Activated CD4-positive, alpha-beta T cell treated with anti-CD3 and anti-CD28 coated beads, Interleukin-2, amount 50 U/mL, for 4 hours (primary cell): Measurements from ENCODE around the gene HOXA2.

Experiments
- DNase-seq, 2 experiments: peaks; one replicate each; pipeline ENCODE4 v3.0.0-alpha.2; 2020

HOXA2 gene

DNA sequence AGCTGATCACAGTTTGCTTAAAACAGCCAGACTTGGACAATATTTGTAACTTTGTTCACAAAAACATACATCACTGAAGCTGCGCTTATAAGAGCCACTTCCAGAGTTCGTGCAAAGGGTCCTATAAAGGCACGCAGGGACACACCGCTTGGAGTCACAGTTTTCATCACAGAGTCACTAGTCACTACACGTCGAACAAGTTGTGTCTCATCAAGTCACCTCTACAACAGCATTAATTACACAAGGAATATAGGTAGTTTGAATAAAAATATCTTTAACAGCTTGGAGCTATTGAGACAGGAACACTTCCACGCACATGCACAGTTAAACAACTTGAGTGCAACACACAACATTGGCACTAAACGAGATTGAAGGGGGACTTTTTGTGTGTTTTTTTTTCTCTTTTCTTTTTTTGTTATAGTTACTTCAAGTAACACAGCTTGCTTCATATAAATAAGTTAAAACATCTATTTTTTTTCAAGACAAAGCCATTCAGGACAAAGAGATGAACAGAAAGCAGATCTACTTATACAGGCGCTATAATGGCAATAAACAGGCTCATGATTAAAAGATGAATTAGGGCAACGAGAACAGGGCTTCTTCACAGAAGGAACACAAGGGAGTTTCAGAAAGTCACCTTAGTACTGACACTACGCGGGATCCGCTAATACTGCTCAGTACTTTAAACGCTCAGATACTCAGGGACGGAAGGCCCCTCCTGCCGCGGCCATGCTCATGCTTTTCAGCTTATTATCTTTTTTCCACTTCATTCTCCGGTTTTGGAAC is 38.8 kb upstream of the HOXA2 start:
- DNase-seq, result no peak

DNA sequence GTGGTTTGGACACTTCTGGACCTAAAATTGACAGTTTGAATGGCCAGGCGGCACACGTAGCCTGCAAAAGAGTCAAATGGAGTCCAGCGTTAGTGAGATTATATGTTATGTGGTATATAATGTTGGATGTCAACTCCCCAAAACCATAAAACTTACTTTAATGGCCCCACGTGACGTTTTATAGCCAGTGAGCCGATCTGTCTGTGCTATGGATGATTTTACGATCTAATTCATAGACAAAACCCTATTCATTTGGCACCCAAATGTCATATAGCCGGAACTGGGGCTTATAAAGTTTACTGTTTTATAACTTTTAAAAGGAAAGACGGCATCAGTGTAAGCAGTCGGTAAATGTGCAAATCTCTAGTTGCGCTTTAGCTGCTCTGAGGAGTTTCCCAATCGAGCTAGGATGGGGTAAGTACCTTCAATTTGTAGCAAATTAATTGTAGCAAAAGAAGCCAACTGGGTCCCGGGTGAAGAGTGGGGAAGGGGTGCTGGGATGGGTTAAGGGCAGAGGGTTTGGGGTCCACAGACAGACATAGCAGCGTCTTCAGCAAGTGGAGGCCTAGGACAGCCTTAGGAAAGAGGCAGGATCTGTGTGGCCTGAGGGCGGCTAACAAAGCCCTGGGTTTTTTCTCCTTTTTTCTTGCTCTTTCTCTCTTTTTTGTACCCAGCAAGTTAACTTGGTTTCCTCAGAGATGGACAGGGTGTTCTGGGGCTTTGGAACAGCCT is 37.8 kb upstream of the HOXA2 start:
- DNase-seq, result no peak

DNA sequence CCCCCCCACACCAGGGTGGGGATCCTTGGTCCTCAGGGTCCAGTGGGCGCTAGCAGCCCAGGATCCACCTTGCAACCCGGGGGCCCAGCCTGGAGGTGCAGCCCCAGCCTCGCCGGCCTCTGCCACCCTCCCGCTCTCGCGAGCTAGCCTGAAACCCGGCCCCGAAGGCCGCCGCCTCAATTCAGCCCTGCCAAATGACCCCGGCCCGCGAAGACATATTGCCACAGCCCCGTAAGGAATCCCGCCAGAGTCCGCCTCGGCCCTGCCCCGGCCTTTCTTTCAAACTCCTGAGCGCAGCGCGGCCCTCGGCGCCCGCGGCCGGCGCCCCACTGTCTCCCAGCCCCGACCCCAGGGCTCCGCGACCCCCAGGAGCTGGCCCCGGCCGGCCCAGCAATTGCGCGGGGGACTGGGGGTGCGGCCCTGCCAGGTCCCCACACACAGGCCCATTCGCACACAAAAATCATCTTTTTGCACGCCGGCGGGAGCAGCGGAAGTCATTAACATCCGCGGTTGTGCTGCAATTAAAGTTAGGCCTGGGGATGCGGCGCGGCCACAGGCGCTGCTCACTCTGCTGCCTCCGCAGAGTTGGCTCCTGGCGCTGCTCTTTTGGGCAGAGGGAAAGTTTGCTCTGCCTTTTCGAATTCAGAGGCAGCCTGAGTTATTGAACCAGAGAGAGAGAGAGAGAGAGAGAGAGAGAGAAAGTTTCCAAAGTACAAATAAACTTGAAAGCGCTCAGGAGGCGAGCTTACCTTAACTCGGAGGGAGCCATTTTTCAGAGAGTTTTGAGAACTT is 37.0 kb upstream of the HOXA2 start:
- no peak for DNase-seq

DNA sequence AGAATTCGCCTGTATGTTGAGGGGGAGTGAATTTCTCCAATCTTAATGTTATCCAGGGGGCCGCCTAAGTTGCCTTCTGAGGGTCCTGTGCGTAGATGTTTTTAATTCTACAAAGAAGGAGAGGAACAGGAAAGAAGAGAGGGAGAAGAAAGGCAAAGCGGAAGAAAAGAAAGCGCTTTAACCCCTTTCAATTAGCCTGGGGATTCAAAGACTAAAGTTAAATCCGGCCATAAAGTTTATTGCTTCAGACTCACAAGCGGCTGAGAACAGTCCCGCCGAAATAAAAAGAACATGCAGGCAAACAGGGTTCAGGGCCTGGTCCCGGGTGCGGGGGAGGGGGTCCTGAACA is 36.5 kb upstream of the HOXA2 start:
- DNase-seq, result no peak

DNA sequence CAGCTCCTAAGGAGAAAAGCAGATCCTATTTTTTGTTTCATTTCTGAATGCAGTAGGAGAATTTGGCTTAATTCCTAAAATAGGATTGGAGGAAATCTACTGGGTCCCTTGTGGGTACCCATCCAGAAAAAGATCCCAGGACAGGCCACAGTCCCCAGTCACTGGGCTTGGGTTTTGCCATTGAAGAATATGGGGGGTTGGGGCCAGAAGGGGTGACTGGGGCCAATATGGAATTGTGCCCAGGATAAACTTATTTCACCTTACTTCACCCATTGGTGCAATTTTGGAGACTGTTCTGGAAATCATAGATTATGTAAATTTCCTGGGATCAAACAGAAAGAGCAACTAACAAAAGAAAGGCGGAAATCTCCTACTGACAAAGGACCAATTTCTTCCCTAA is 36.0 kb upstream of the HOXA2 start:
- DNase-seq, result no peak

DNA sequence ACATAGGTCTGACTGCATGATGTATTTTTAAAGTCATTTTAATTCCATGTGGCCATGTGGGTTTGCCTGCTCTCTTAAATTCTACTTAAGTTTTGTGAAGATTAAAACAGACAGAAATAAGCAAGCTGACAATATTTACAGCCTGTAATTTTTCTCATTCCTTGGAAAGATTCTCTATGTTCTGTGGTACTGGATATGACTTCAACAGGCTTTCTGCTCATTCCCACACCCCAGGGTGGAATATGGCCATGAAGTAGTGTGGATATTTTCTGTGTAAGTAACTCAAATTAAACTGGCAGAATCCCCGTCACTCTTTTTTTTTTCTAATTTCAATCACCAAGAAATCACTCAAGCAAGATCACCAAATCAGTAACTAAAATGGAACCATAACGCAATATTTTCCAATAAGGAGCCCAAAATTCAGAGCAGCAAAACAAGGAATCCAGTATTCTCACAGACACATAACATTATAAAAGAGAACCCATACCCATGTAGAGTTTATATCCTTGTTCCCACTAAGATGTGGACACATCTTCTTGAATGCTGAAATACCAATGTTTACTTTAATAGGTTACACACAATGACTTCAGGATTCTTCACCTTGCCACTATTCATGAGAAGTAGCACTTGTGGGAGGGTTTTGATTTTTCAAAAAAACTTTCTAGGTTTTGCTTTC is 35.3 kb upstream of the HOXA2 start:
- no peak for DNase-seq

DNA sequence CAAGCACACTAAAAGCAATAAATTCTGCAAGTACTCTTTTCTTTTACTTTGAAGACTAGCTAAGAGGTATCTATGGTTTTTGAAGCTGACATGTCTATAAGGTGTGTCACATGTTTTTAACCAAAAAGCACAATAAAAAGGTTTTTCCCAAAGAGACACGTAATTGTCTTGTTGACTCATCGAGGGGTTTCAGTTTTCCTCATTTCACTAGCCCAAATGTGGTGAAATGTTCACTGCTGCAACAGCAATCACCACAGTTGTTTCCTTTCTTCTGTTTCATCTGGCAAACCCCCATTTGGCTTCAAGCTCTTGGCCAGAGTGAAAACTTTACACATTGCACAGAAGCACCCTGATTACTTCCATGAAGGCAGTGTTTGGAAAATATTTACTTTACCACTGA is 31.9 kb upstream of the HOXA2 start:
- DNase-seq, result no peak

DNA sequence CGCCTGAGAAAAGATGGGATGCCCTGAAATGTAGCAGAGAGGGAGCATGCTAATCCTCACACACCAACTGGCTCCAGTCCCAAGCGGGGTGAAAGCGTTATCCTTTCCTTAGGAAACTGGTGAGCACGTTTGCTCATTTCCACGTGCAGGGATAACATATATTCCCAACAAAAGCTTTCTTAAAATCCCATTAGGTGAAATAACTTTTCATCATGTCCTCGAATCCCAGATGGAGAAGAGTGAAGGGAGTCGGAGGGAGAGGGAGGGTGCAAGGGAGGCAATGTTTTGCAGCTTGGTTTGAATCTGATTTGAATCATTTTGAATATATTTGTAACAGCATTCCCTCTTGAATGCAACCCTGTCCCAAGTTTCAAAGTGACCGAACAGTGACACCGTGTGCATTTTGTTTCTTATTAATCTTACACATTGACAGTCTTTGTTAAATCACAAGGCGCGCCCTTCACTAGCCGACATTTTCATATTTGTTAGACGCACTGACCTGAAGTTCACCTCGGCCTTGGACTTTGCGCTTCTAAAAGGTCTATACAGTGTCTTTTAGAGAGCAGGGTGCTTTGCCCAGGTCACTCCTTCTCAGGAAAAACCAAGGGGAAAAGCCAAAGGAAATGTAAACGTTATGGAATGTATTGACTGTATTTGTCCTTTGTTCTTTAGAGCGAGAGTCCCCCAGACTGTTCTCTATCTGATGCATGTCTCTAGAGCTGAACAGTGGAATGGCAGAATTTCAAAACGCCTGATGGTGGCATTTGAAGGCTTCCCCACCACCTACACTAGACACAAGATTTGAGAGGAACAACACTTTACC is 31.1 kb upstream of the HOXA2 start:
- no peak for DNase-seq

DNA sequence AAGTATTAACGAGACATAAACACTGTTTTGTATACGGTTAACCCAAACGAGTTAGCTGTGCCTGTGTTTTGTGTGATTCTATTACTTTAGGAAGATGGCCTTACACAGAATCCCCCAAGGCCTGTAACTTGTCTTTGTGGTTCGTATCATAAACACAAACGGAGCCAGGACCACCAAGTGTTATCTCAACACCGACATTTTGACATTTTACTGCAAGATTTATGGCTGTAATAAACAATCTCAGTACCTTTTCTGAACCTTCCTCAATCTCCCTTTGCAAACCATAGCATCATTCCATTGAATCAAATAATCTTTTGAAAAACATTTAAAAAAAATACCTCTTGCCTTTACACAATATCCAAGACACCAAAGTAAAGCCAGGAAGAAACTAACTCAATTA is 30.5 kb upstream of the HOXA2 start:
- no peak for DNase-seq

DNA sequence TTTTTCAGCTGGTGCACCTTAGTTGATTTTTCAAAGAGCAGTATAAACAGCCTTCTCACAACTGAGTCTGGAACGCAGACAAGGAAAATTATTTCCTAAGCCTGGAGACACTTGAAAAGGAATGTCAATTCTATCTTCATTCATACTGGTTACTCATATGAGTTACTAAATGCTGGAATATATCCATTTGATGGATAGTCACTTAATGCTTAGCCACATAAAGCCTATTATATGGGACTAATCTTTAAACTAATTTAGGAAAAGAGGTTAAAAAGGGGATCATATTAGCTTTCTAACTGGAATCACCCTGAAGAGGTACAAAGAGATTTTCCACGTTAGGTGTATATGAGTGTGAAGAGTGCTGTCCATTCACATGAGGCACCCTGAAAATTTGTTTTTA is 29.7 kb upstream of the HOXA2 start:
- no peak for DNase-seq

DNA sequence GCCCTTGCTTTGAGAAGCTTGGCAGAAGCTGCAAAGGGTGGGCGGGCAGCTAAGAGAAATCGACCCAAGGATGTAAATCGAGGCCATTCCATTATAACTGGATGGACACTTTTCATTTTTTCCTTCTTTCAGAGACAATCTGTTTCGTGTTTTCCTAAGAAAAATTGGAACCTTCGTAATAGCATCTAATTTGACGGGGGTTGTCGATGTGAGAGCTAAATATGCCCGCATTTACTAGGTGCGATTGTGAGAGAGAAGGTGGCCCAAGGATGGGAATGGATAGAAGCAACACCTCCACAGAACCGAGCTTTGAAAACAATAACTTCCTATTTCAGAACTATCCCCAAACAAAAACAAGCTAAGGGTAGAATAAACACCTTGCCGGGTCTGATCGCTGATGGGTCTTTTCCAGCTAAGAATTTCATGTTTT is 28.9 kb upstream of the HOXA2 start:
- DNase-seq, result no peak

DNA sequence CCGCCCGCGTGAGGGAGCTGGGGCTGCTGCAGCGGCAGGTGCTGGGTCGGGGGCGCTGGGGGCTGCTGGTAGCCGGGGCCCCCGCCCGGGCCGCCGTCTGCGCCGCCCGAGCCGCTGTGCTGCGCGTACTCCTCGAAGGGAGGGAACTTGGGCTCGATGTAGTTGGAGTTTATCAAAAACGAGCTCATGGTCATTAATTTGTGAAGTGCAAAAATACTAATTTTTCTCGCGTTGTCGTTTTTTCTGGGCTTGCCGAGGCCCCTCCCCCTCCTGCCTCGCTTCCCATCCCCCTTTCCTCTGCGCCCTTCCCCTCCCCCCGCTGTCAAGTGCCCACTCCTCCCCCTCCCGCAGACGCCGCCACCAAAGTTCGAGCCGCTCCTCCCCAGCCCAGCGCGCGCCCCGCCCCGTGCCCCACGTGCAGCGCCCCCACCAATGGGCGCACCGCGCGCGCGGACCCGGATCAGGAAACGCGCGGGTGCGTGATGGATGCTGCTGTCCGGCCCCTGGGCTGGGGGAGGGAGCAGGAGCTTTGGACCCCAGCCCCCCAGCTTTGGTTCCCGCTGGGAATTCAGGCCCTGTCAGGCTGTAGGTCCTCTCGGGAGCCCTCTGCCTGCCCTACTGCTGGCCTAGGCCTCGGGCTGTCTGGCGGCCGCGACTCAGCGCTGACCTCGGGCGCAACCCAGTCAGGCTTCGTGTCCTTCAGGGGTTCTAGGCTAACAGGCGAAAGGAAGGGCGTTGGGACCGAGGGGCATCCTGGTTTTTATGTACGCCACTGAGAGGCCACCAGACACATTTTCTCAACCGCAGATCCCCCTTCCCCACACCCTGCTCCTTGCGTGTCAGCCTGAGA is 28.3 kb upstream of the HOXA2 start, which contains the start of gene HOXA4:
Gene HOXA4, minus strand, starts transcription at position 218 of the 850 bp plus-strand sequence. Its CDS starts 24 bp downstream, at position 194.
- DNase-seq, result peak; percentile 73 to 76

DNA sequence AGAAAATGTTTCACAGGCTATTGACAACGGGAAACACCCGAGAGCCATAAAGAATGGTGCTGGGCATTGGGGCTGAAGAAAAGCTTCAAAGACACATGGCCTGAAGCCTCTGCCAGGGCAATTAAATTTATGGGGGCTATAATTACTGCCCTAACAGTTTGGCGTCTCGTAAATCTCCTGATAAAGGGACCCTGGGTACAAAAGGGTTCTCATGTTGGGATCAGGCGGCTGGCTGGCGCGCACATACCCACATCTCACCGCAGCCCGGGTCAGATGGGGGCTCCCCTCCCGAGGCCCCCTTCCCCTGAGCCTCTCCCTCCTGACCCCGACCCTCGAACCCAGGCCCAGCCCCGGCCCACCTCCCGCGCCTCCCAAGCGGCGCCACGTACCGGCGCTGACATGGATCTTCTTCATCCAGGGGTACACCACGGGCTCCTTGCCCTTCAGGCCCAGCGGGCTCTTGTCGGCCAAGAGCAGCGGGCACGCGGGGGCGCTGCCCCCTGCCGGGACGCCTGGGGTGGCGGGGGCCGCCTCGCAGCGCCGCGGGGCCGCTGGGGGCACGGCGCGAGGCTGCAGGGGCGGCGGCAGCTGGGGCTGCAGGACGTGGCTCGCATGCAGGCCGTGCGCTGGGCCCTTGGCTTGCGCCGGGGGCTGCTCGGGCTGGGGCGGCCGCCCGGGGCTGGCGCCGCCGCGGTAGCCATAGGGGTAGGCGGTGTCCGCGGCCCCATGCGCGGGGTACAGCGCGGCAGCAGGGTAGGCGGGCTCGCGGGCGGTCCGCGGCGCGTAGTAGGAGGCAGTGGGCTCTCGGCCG is 27.5 kb upstream of the HOXA2 start:
- DNase-seq, result no peak

DNA sequence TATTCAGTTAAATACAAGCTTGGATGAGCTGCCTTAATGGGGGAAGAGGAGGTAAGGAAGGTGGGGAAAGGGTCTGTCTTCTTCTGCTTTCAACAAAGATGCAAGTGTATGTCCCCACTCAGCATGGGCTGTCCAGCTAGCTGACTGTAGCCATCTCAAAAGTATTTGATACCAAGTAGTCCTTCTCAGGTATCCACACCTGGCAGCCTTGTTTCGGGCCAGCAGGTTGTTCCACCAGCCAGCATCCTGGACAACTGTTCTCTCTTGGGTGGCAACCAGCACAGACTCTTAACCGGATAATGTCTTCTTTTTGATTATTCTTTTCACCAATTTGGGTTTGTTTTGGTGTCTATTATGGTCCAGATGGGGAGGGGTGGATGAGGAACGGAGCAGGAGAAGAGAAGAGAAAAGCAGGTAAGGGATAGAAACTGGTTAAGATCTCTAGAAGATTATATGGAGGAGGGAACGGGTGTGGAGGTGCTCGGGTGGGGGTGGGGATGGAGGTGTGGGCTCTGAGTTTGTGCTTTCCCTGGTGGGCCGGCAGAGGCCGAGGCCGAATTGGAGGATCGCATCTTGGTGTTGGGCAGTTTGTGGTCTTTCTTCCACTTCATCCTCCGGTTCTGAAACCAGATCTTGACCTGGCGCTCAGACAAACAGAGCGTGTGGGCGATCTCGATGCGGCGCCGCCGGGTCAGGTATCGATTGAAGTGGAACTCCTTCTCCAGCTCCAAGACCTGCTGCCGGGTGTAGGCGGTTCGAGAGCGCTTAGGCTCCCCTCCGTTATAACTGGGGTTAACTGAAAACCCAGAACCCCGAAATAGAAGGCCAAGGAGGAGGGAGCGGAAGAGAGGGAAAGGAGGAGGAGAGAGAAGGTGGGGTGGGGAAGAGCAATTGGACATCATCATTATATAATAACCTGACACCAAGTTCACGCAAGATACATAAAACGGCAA is 26.6 kb upstream of the HOXA2 start:
- DNase-seq, result no peak

DNA sequence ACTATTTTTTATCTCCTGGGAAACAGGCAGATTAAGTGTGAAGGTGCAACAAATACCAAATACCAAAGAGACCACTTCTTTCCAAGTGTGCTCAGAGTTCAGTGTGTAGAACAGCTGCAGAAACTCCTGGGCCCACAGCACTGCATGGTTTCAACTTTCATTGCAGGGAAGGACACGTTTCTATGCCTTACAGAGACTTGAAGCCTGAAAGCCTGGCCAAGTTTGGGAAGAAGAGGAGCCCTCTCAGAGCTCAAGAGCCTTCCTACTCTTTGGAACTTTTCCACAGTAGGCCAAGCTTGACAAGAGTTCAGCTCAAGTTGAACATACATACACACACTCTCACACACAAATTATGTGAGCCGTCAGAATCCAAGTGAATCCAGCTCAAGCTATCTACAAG is 25.6 kb upstream of the HOXA2 start:
- no peak for DNase-seq

DNA sequence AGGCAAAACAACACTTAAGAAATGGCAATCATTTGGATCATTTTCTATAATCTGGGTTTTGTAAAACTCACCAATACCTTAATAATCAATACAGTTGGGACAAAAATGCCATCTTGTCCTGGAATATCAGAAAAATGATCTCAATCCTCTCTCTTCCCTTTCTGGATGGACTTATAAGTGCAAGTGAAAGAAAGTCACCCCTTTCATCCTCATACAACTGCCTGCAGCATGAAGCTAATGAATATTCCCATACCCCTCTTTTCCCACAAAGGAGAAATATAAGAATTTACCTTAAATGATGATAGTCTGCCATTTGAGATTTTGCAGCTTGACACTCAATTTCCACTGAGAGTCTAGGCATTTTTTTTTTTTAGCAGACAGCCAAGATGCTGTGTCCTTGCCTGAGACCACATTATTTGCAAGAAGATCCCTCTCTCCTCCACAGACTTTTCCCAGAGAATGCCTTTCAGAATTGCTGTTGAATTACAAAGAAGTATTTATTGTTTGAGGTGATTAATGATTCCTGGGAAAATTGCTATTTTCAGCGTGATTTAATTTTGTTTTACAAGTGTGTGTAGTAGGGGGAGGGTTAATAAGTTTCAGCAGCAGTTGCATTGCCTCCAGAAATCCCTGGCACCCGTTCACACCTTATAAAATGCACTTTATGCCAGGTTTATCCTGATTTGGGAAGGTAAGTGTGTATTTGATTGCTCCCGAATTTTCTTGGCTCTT is 24.3 kb upstream of the HOXA2 start:
- no peak for DNase-seq

DNA sequence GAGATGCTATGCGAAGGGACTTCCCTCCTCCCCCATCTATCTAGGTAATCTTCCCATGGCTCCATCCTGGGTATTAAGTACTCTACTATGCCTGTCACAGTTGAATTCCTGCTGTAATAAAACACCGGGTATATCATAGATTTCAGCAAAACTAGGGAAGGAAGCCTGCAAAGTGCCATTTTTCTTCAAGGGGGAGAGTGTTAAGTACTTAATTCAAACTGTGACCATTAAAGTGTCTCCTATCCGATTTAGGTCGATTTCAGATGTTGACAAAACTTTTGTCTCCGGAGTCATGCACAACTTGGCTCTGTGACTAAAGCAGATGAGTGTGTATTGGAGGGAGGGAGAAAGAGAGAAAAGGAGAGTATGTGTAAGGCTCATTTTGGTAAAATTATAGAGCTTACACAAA is 23.5 kb upstream of the HOXA2 start:
- no peak for DNase-seq
